GM18505 (cell line): ENCODE measurements around the gene HOXA2.

ENCODE experiments used
- ATAC-seq: cut with Tn5 transposase; IDR thresholded peaks from one replicate; pipeline ENCODE4 v1.9.1; 2021; ENCODE audit not compliant: unreplicated experiment
- POLR2A ChIP-seq: IDR thresholded peaks from 4 replicates; pipeline ENCODE4 v1.6.1; 2011; ENCODE audit warnings: borderline replicate concordance; ENCODE audit not compliant: insufficient read depth, insufficient read length; ENCODE audit errors: extremely low read depth

HOXA2 gene

GRCh38 chr7:27125986-27126394 is 23.5 kb upstream of the HOXA2 start:
- no peak for TF ChIP-seq POLR2A
- no peak for ATAC-seq

DNA sequence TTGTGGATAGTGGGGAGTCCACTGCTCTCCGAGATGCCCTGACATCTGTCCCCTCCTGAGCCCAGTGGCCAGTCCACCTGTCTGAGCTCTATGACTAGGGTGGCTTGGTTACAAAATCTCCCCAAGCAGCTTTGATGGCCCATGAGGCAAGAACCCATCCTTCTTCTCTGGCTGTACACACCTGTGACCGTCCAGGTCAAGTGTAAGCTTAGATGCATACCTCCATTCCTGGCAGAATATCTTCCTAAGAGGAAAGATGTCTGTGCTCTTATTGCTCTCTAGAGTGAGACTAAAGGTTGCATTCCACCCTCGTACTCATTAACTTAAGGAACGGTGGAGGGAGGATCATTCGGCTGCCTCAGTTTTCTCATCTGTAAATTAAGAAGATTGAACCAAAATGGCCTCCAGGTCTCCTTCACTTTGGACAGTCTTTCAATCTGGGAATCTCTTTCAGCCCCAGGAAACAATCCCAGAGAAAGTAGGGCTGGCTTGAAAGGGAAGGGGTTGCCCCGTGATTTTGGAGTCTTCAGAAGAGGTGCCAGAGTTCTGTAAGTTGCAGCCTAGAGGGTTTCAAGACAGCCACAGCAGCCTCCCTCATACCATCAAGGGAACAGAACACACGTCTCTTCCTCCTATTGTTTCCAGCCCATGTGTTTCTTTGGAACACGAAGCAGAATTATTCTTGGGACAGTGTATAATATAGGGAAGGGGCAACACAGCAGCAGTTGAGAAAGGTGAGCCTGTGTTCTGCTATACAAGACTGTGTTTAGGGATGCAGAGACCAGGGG is 22.6 kb upstream of the HOXA2 start:
- ATAC-seq, result no peak
- no peak for TF ChIP-seq POLR2A

GRCh38 chr7:27124096-27124901 is 21.8 kb upstream of the HOXA2 start:
- no peak for ATAC-seq
- no peak for TF ChIP-seq POLR2A

- ATAC-seq, result no peak
Measured at GRCh38 chr7:27123477-27124053, 21.1 kb upstream of the HOXA2 start.

GRCh38 chr7:27123007-27123476 is 20.6 kb upstream of the HOXA2 start:
- no peak for ATAC-seq
- no peak for TF ChIP-seq POLR2A

More at GRCh38 chr7:27123477-27124053, 21.1 kb upstream of the HOXA2 start:
- no peak for TF ChIP-seq POLR2A

DNA sequence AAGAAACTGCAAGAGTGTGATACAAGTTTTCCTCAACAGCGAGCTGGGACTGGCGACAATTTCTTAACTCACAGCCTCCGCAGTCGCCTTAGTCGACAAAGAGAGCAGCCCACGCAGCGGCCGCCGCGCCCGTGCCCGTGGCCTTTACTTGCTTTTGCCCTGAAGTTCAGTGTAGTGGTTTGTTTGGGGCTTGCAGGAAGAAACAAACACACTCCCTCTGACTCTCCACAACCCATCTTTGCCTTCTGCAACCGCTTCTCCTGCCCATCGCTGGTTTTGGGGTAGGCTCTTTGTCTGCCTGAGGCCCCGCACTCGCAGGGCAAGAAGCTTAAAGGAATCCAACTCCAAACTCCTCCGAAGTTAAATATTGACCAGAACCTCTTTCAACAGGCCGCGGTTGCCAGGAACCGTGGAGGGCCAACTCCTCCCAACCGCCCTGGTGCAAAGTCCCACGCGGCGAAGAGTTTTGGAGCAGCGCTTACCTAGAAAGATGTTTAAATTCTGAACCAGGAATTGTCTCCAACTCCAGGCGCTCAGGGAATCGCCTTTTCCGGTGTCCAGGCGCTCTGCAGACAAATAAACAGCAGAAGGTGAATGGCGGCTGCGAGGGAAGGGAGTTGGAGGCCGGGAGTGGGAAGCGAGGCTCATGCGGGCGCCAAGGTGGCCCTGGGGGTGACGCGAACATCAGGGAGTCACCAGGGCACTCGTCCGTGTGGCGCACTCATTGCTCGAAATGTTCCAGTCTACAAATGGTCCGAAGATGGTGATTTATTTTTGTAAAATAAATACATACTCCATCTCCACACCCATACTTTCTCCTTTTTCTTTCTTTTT is 19.8 kb upstream of the HOXA2 start:
- ATAC-seq, result no peak
- no peak for TF ChIP-seq POLR2A

- TF ChIP-seq POLR2A, result no peak
Measured at GRCh38 chr7:27121684-27122076, 19.2 kb upstream of the HOXA2 start.

DNA sequence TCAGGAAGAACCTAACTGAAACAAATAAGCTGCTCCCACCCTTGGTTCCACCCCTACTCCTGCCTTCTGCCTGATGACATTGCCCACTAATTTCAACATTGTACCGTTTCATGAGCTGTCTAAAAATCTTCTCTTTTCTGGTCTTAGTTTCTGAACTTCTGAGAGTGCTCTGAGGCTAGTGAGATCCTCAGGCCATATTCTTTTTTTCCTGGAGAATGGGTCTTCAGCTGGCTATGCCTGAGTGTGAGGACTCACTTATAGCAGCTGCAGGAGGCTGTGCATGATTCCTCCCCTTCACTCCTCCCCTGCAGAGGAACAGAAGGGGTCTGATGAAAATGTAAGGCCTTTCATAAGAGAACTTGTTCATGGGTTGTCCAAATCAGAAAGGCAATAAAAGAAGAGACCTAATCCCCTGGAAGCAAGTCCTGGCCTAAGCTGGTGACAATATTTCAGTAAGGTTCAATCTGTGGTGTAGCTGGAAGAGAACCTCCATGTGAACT is 17.0 kb upstream of the HOXA2 start:
- TF ChIP-seq POLR2A, result no peak
- no peak for ATAC-seq

More at GRCh38 chr7:27121684-27122076, 19.2 kb upstream of the HOXA2 start:
- no peak for ATAC-seq

DNA sequence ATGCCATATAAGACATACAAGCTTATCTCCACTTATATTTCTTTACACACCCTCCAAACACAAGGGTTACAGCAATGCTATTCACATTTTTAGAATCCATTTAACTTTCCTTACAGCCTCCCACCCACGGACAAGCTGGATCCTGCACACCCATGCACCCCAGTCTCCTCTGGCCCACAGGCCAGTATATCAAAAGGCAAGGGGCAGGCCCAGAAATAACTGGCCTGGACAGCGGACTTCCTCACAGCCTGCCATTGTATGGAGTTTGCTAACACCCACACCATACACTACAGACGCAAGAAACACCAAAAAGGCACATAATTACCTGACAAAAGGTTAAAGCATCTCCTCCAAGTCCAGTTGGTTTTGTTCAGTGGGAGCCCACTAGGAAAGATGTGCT is 16.1 kb upstream of the HOXA2 start:
- no peak for TF ChIP-seq POLR2A
- no peak for ATAC-seq

GRCh38 chr7:27117887-27118491 is 15.5 kb upstream of the HOXA2 start:
- no peak for ATAC-seq
- no peak for TF ChIP-seq POLR2A

DNA sequence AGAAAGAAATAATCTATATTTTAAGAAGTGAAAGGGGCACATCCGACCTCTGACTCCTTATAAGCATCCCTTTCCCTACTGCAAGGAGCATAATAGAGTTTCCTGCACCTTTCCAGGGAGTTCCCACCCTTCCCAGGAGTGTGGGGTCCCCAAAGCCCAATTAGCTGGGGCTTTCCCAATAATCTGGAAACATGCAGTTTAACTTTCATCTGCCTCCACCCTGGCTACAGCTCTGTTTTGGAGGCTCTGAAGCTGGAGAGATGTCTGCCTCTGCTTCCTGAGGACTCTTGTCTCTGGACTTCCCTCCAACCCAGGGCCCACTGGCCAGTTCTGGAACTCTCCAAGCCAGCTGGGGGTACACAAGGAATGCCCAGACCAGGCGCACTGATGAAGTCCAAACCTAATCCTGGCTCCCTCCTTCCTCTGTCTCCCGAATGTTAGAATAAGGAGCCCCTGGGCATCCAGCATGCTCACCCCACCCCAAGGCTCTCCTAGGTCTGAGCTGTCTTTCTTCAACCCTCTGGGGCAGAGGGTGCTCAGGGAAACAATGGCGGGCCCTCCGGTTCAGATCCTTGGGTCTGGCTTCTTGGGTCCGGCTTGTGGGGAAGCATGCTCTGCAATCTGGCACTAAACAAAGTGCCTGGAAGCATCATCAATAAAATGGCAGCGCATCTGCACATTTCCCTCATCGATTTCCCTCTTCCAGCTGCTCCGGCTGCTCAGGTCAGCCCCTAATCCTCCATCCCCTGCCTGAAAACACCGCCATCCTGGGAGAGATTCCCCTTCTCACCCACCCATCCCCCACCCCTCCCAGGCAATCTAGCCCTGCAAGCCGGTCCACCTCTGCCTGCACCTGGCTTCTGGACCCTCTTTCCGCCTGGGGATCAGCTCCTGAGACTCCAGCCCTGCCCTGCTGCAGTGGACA is 14.7 kb upstream of the HOXA2 start:
- ATAC-seq, result no peak
- TF ChIP-seq POLR2A, result no peak
